Activated effector memory CD4-positive, alpha-beta T cell treated with Interleukin-2 at 50 U/mL for 16 hours (primary cell): ENCODE results near the gene TTBK2.

Experiments used
- DNase-seq: peaks from one replicate; pipeline ENCODE4 v3.0.0-alpha.2; 2020

Gene TTBK2

GRCh38 chr15:42750306-42750705 is 170.3 kb downstream of the TTBK2 start:
- no peak for DNase-seq

GRCh38 chr15:42749266-42749665 is 171.3 kb downstream of the TTBK2 start:
- DNase-seq, result no peak

GRCh38 chr15:42744195-42744594 is 176.4 kb downstream of the TTBK2 start:
- no peak for DNase-seq

- no peak for DNase-seq
Measured at GRCh38 chr15:42742149-42742548, 178.4 kb downstream of the TTBK2 start.

- DNase-seq, result no peak
Measured at GRCh38 chr15:42741710-42742109, 178.9 kb downstream of the TTBK2 start.

- no peak for DNase-seq
Measured at GRCh38 chr15:42737529-42738328, 182.8 kb downstream of the TTBK2 start.

- peak; percentile 93 for DNase-seq
Measured at GRCh38 chr15:42736793-42737528, 183.6 kb downstream of the TTBK2 start, which contains the start of gene CDAN1. CDAN1 (minus strand) TSS chr15:42737128; CDS start chr15:42737102, 26 bp downstream.

- DNase-seq, result no peak
Measured at GRCh38 chr15:42736178-42736792, 184.3 kb downstream of the TTBK2 start.

- no peak for DNase-seq
Measured at GRCh38 chr15:42735382-42736165, 185.0 kb downstream of the TTBK2 start.

GRCh38 chr15:42734076-42734672 is 186.4 kb downstream of the TTBK2 start:
- DNase-seq, result no peak

GRCh38 chr15:42733027-42733426 is 187.6 kb downstream of the TTBK2 start:
- DNase-seq, result no peak

- DNase-seq, result no peak
Measured at GRCh38 chr15:42732095-42732827, 188.3 kb downstream of the TTBK2 start.

- DNase-seq, result no peak
Measured at GRCh38 chr15:42731461-42731860, 189.1 kb downstream of the TTBK2 start.

GRCh38 chr15:42730536-42730935 is 190.0 kb downstream of the TTBK2 start:
- DNase-seq, result no peak

- no peak for DNase-seq
Measured at GRCh38 chr15:42730135-42730534, 190.4 kb downstream of the TTBK2 start.

GRCh38 chr15:42729409-42729808 is 191.2 kb downstream of the TTBK2 start:
- DNase-seq, result no peak

GRCh38 chr15:42728972-42729371 is 191.6 kb downstream of the TTBK2 start:
- no peak for DNase-seq

GRCh38 chr15:42728560-42728959 is 192.0 kb downstream of the TTBK2 start:
- no peak for DNase-seq

GRCh38 chr15:42727750-42728381 is 192.7 kb downstream of the TTBK2 start:
- DNase-seq, result no peak

GRCh38 chr15:42726114-42726513 is 194.5 kb downstream of the TTBK2 start:
- DNase-seq, result no peak

GRCh38 chr15:42725331-42725903 is 195.2 kb downstream of the TTBK2 start:
- DNase-seq, result no peak
